NCI-H146 (cell line): ENCODE measurements around the gene GIGYF2.
"Not testable (repeated sequence)": the region's sequence is repeated elsewhere in the genome, so short reads cannot be mapped to it uniquely, and the experiment has no call there.

Experiments
- DNase-seq: peaks from one replicate; lab custom pipeline; 2025; lab: John Stamatoyannopoulos, UW

Gene GIGYF2

GRCh38 chr2:232697059-232697806 lies at the start of gene GIGYF2:
TSS of gene GIGYF2 (plus strand) at chr2:232697331. CDS start at chr2:232735198, 37,867 bp downstream.
- peak; percentile 92 for DNase-seq

GRCh38 chr2:232649033-232649432 lies 48.1 kb upstream of the GIGYF2 start:
- DNase-seq, result no peak

GRCh38 chr2:232652505-232652851 lies 44.7 kb upstream of the GIGYF2 start:
- no peak for DNase-seq

DNA sequence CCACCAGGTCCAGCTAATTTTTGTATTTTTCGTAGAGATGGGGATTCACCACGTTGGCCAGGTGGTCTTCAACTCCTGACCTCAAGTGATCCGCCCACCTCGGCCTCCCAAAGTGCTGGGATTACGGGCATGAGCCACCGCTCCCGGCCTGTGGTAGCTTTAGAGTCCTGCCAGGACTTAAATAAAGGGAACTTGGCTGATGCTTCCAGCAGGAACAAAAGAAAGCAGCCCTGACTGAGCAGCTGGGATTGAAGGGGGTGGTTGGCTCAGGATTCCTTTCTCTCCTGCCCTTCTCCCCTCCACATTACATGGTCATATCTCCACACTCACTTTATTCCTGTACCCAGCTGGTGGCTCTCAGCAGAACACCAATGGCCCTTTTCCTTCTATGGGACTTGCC lies 43.7 kb upstream of the GIGYF2 start:
- no peak for DNase-seq

- no peak for DNase-seq
These were observed 41.7 kb upstream of the GIGYF2 start for GRCh38 chr2:232655392-232655791.

GRCh38 chr2:232658217-232658785 lies 38.8 kb upstream of the GIGYF2 start:
- DNase-seq, result no peak

DNA sequence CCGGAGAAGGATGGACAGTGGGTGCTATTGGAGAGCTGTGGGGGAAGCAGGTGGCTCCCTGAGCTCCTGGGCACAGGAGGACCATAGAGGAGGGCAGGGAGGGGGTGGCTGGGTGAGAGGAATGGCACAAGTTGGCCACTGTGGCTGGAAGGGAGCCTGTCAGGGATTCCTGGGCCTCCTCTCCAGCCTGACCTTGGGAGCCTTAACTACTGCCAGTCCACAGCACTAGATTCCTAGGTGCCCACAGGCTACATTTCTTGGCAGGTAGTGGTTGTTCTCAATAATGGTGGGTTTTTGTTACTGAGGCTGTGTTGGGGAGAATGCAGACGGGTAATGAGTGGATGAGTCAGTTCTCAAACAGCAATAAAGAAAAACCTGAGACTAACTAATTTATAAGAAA lies 37.8 kb upstream of the GIGYF2 start:
- DNase-seq, result no peak

DNA sequence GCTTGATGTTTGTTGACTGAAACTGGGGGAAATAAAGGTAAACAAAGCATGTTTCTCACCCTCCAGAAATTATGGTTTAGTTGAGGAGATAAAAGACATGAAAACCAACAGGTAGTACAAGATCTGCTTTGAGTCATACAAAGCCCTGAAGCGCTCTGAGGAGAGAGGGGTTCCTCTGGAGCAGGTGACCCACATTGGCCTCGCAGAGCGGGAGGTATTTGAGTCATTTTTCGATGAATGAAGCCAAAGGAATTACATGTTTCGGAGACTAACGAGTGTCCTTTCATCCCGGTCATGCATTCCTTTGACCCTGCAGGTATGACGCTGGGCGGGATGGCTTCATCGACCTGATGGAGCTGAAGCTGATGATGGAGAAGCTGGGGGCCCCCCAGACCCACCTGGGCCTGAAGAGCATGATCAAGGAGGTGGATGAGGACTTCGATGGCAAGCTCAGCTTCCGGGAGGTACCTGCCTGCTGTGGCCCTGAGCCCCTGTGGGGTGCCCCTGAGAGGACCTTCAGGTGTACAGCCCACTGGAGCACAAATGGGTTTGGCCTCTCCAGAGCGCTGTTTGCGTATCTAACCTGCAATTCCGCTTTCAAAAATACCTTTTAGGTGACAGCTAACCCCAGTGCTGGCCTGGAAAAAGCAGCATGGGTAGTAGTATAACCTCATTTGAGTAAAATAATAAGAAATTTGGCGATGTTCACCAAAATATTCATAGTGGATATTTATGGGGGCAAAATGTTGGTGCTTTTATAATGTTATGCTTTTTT lies 34.5 kb upstream of the GIGYF2 start:
- no peak for DNase-seq

DNA sequence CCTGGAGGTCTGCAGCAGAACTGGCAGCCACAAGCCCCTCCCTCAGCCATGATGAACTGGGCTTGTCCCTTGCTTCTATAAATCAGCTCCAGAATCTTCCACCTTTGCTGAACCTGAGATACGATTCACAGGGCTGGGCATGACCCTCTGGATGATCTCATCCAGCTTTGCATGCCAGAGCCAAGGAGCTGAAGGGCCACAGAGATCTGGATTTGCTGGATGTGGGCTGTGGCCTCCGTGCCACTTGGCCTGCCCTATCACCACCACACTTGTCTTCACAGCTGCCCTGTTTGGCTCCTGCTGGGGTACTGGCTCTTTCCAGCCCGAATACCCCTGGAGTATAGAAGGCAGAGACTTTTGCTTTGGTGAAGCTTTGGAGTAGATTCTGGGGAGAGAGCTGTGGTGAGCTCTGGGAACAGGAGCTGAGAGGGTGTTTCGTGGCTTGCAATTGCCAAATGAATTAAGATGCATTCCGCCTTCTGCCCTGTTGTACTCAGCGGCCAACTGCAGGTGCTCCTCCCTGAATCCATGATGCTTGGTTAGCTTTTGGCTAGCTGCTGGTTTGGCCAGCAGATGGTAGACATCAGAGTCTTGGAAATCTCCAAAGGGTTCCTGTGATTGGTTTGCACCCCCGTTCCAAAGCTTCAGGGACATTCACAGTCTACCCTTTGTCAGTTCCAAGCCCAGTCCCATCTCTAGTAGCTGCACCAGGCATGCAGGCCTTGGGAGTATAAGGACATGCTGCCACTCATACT lies 30.9 kb upstream of the GIGYF2 start:
- no peak for DNase-seq

GRCh38 chr2:232667989-232668583 lies 29.0 kb upstream of the GIGYF2 start:
- peak; percentile 6 for DNase-seq

DNA sequence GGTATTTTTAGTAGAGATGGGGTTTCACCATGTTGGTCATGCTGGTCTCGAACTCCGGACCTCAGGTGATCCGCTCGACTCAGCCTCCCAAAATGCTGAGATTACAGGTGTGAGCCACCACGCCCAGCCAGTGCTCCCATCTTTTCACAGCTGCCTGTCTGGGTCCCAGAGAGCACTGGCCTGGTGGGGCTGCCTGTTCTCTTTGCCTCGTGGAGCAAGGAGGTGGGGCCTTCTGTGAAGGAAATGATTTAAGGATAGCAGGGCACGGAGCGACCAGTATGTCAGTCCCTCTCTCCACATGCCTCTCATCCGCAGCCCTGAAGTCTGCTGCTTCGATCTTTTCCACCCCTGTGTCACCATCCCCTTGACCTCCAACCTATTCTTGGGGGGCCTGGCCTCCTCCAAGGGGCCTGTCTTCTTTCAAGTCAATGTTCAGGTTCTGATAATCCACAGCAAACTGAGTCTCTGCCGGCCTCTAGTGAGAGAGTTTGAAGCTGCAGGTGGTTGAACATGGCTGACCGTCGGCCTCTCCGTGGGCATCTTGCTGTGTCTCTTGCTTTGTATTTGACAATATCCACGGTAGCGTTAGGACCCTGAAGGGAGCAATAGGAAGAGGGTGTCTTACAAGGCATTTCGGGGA lies 28.2 kb upstream of the GIGYF2 start:
- DNase-seq, result peak; percentile 3

DNA sequence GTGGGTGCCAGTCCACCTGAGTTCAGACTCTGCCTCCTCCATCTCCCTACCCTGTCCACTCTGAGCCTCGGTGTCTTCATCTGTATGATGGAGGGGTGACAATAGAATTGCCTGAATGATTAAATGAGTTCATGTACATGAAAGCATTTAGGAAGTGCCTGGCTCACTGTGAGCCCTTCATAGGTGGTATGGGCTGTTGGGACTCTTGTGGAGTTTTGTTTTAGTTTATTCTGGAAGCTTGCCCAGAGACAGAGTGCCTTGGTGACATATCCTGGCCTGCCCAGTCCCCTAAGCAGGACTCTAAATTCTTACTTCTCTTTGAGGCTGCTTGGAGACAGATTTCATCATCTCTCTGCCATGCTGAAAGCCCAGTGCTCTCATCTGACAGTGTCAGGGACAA lies 24.5 kb upstream of the GIGYF2 start:
- no peak for DNase-seq

GRCh38 chr2:232674491-232674890 lies 22.6 kb upstream of the GIGYF2 start:
- DNase-seq, result no peak

DNA sequence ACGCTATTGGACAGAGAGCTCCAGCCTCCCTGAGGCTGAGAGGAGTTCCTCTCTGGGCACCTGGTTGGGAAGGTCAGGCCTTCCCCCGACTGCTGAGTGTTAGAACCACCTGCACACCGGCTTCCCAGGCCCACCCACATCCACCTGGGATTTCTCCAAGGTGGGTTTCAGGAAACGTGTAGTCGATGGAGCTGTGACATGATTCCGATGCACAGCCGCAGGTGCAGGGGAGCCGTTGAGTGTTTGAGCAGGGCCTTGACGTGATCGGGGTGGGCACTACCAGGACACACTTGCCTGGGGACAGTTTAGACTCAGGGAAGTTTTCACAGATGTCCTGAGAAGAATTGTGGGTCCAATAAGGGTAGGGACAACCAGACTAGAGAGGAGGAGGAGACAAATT lies 21.8 kb upstream of the GIGYF2 start:
- no peak for DNase-seq

DNA sequence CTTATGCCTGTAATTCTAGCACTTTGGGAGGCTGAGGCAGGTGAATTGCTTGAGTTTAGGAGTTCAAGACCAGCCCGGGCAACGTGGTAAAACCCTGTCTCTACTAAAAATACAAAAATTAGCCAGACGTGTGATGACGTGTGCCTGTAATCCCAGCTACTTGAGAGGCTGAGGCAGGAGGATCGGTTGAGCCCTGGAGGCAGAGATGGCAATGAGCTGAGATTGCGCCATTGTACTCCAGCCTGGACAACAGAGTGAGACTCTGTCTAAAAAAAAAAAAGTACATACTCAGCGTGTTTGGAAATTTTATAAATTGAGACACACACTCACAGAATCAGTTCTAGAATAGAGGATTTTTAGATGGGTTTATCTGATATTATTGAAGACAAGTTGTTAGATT lies 17.1 kb upstream of the GIGYF2 start:
- DNase-seq, result no peak

DNA sequence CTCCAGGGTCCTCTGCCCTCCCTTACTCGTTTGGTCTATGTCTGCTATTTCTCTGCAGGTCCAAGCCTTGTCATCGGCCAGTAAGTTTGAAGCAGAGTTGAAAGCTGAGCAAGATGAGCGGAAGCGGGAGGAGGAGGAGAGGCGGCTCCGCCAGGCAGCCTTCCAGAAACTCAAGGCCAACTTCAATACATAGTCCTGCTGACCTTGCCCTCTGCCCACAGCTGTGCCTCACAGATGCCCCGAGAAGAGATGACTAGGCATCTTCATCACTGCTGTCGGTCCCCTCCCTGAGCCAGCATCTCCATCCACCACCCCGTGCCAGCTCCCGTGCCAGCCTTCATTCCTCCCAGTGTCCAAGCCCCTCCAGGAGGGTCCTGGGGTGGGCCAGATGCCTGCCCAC lies 15.6 kb upstream of the GIGYF2 start:
- no peak for DNase-seq

- DNase-seq, result no peak
These were observed 13.8 kb upstream of the GIGYF2 start for GRCh38 chr2:232683368-232683767.

GRCh38 chr2:232685391-232685790 lies 11.7 kb upstream of the GIGYF2 start:
- not testable (repeated sequence) for DNase-seq

DNA sequence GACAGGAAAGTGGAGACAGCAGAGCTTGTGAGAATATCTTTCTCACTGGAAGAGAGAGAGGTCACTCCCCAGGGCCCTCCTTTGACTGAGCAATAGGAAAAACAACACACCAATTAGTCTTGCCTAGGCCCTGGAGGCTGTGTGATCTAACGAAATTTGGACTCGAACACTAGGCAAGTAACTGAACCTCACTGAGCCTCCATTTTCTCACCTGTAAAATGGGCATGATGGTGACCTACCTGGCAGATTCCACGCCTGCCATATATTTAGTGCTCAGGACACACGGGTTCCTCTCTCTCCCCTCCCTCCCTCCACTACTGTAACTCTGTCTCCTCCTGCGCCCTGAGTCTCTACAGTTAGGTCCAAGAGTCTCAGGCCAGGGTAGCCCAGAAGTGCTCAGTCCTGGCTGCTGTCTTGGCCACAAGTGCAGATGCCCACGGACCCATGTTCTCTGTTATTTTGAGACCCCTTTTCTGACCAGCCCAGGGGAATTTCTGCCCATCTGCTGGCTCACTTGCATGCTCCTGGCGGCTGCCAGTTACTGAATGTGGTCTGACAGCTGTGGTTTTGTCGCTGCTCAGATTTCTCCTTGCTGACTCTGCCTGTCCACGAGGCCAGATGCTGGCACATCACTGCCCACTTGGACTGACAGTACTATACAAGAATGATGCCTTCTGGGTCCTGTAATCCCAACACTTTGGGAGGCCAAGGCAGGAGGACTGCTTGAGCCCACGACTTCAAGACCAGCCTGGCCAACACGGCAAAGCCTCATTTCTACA lies 9.6 kb upstream of the GIGYF2 start:
- DNase-seq, result no peak

- no peak for DNase-seq
These were observed 8.9 kb upstream of the GIGYF2 start for GRCh38 chr2:232688201-232688600.
